ENCODE measurements around the gene P3H3. TPM values are rescaled to one million over a fixed set of nuclear protein-coding genes. Genes with fewer than 3 reads are reported as not detected.

Gene P3H3
- total RNA-seq, 2 donors from 2014 or later: 25.7 to 28.8 TPM

DNA sequence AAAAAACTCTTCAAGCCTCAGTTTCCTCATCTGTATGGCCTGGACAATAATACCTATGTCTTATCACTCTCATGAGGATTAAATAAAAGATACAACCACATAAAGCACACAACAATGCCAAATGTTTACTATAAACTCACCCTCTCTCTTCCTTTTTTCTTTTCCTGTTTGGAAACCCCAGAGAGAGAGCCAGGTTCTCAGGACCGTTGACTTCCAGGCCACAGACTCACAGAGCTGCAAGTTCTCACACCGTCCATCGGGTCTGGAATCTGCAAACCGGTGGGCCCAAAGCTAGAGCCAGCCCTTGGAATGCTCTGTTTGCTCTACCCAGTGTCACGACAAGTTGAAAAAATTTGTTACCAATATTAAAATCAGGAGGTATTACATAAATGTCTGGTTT lies 43.4 kb upstream of the P3H3 start:
- H3K27me3 ChIP-seq (replicated peaks; ENCODE audit: insufficient read depth): no peaks in the 10 kb centered on the region
- H3K36me3 ChIP-seq: no peaks in the 10 kb centered on the region
- intact Hi-C loops (cut with DNase I): no loop called here
- no peak overlapping the region for H3K27ac ChIP-seq
- 70% methylated on average over 5 of the region's 5 CpGs for WGBS
- no peaks in the 10 kb centered on the region for H3K9me3 ChIP-seq
- no peak overlapping the region for H3K4me3 ChIP-seq
- DNase-seq (ENCODE audit: low spot score): no peak
- no peaks in the 10 kb centered on the region for H3K4me1 ChIP-seq (replicated peaks)
- TF ChIP-seq, protein P1, sequence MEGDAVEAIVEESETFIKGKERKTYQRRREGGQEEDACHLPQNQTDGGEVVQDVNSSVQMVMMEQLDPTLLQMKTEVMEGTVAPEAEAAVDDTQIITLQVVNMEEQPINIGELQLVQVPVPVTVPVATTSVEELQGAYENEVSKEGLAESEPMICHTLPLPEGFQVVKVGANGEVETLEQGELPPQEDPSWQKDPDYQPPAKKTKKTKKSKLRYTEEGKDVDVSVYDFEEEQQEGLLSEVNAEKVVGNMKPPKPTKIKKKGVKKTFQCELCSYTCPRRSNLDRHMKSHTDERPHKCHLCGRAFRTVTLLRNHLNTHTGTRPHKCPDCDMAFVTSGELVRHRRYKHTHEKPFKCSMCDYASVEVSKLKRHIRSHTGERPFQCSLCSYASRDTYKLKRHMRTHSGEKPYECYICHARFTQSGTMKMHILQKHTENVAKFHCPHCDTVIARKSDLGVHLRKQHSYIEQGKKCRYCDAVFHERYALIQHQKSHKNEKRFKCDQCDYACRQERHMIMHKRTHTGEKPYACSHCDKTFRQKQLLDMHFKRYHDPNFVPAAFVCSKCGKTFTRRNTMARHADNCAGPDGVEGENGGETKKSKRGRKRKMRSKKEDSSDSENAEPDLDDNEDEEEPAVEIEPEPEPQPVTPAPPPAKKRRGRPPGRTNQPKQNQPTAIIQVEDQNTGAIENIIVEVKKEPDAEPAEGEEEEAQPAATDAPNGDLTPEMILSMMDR (IDR thresholded peaks at IDR 0.05): no peak
- TF ChIP-seq POLR2AphosphoS5 (IDR thresholded peaks at IDR 0.05) (no peak), POLR2A (IDR thresholded peaks at IDR 0.05) (no peak)

DNA sequence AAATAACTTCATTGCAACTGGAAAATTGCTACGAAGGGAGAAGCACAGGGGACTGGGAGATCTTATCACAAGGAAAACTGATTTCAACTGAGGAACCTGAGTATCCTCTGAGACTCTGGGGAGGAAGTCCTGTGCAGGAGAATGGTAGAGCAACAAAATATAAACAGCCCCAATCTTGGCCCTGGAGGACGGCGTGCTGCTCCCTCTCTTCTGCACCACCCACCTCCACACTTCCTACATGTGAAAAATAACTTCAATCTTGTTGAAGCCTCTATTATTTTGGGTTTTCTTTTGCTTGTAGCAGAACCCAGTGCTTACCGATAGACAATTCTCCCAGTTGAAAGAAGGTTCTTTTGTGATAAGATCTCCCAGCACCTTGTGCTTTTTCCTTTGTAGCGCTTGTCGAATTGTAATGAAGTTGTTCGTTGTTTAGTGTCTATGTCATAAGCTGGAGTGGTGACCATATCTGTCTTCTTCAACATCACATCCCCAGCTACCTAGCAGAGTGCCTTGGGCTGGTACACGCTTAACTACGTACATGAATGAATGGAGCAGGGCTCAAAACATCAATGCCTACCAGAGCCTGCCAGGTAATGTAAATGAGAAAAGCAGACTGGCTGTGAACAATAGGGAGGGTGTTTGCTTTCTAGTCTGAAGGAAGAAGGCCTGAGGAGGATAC lies 41.7 kb upstream of the P3H3 start:
- 53% methylated on average over 9 of the region's 9 CpGs for WGBS
- H3K27ac ChIP-seq: no peak overlapping the region
- H3K27me3 ChIP-seq (replicated peaks; ENCODE audit: insufficient read depth): no peaks in the 10 kb centered on the region
- no peaks in the 10 kb centered on the region for H3K36me3 ChIP-seq
- intact Hi-C loops (cut with DNase I): no loop called here
- DNase-seq (ENCODE audit: low spot score): no peak
- no peak overlapping the region for H3K4me3 ChIP-seq
- H3K4me1 ChIP-seq (replicated peaks): no peaks in the 10 kb centered on the region
- TF ChIP-seq POLR2AphosphoS5 (IDR thresholded peaks at IDR 0.05) (no peak), POLR2A (IDR thresholded peaks at IDR 0.05) (no peak)
- TF ChIP-seq, protein P1 (IDR thresholded peaks at IDR 0.05): no peak
- no peaks in the 10 kb centered on the region for H3K9me3 ChIP-seq

DNA sequence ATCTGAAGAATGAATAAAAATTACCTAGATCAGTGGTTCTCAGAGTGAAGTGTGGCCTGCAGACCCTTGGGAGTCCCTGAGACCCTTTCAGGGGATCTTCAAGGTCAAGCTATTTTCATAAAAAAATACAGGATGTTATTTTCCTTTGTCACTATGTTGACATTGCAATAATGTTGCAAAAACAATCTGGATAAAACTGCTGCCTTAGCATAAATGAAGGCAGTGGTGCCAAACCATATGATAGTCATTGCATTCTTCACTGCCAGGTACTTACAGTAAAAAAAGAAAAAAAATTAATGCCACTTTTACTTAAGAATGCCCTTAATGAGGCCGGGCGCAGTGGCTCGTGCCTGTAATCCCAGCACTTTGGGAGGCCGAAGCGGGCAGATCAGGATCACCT lies 40.9 kb upstream of the P3H3 start:
- Histone ChIP-seq H3K9me3 (no peaks in the 10 kb centered on the region), H3K36me3 (no peaks in the 10 kb centered on the region), H3K4me1 (replicated peaks) (no peaks in the 10 kb centered on the region), H3K27me3 (replicated peaks; ENCODE audit: insufficient read depth) (no peaks in the 10 kb centered on the region), H3K4me3 (no peak overlapping the region), H3K27ac (no peak overlapping the region)
- TF ChIP-seq, protein P1 (IDR thresholded peaks at IDR 0.05): no peak
- no peak for TF ChIP-seq POLR2AphosphoS5 (IDR thresholded peaks at IDR 0.05)
- no peak for TF ChIP-seq POLR2A (IDR thresholded peaks at IDR 0.05)
- intact Hi-C loops (cut with DNase I): no loop called here
- WGBS: 89% methylated on average over 5 of the region's 5 CpGs
- DNase-seq (ENCODE audit: low spot score): no peak

DNA sequence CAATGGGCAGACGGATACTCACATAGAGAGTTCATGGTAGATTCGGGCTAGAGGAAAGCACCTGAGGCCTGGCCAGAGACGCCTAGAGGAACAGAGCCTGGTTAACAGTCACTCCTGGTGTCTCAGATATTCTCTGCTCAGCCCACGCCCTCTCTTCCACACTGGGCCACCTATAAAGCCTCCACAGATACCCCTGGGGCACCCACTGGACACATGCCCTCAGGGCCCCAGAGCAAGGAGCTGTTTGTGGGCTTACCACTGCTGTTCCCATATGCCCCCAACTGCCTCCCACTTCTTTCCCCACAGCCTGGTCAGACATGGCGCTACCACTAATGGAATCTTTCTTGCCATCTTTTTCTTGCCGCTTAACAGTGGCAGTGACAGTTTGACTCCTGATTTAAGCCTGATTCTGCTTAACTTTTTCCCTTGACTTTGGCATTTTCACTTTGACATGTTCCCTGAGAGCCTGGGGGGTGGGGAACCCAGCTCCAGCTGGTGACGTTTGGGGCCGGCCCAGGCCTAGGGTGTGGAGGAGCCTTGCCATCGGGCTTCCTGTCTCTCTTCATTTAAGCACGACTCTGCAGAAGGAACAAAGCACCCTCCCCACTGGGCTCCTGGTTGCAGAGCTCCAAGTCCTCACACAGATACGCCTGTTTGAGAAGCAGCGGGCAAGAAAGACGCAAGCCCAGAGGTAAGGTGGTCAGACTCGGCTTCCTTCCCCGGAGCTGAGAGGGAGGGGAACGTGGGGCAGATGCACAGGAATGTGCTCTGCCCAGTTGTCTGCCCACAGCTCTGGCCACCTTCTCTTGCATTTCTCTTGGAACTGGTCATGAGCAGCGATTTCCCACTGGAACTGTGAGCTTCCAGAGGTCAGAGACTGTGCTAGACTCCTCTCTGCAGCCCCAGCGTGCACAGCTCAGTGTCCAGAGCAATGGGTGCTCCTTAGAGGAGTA lies 39.0 kb upstream of the P3H3 start, which contains the start of gene CD4:
Gene CD4 (plus strand): TSS at position 557 of the 953 bp plus-strand sequence. CDS start 10,611 bp downstream, outside the sequence.
- H3K27ac ChIP-seq: no peak within 1 kb of the TSS
- DNase-seq (ENCODE audit: low spot score): no peak
- no peaks in the 10 kb centered on the region for H3K27me3 ChIP-seq (replicated peaks; ENCODE audit: insufficient read depth)
- H3K9me3 ChIP-seq: no peaks in the 10 kb centered on the region
- no peaks in the 10 kb centered on the region for H3K36me3 ChIP-seq
- no peak for TF ChIP-seq POLR2A (IDR thresholded peaks at IDR 0.05)
- TF ChIP-seq POLR2AphosphoS5 (IDR thresholded peaks at IDR 0.05): no peak
- TF ChIP-seq, protein P1 (IDR thresholded peaks at IDR 0.05): no peak
- intact Hi-C loops (cut with DNase I): no loop called here
- no peak within 1 kb of the TSS for H3K4me3 ChIP-seq
- WGBS: 55% methylated on average over 18 of the region's 18 CpGs
- H3K4me1 ChIP-seq (replicated peaks): no peaks in the 10 kb centered on the region
